ENCODE measurements around the gene DOK6.

The DOK6 gene

DNA sequence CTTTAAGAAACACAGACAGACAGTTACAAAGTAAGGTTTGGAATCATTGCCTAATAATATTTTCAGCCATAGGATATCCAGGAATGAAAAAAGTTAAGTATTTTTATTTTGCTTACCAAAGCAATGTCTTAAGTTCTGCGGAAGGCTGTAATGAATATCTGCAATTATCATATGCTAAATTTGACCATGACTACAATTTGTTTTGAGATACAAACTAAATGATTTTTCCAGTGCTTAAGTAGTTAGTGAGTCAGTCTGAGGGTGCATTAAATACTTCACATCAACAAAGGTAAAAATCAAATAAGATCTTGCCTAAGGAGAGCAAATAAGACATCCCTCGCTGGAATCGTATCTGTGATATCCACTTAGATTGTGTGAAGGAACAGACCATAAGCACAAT is 297.0 kb downstream of the DOK6 start:
- DNase-seq: no peak

DNA sequence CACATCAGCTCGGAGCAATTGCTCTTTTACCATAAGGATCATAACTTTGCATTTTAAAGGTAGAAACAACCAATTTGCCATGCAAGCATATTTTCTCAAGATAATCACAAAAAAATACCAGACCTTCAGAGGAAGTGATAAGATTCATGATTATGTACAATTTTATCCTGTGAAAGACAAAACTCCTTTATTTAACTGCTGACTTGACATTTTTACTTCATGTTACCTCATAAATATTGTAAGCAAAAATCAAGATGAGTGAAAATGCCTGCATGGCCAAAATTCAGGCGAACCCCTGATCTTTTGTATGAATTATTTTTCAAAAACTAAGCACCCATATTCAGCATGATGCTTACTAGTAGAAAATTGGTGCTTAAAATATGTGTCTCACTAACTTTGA is 300.6 kb downstream of the DOK6 start:
- no peak for DNase-seq

DNA sequence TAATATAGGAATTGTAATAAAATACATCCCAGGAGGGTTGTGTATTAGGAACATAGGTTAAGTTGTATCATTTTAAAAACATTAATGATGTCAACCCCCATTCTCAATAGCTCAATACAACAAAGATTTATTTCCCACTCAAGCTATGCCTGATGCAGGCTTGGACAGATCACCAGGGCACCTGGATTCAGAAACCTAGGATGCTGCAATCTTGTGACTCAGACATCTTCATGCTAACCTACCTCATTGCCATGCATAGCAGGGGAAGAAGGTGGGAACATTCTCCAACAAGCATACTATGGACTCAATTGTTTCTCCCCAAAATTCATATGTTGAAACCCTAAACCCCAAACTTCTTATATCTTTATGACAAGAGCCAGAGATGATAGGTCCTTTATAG is 302.8 kb downstream of the DOK6 start:
- DNase-seq: no peak

DNA sequence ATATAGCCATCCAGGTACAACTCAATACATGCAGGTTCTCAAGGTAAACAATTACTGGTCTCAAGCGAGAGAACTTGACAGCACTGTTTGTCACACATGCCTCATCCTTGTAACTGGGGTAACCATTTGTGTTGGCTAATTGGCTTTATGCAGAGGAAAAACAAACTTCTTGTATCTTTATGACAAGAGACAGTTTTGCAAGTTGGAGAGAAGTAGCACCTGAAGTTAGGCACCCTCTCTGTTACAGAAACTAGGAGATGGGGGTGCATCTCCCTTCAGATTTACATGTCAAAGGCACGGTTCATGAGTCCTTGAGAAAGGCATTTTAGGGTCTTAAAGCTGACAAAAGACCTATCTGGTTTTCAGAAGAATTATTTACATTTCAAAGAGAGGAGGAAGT is 305.3 kb downstream of the DOK6 start:
- DNase-seq: no peak

DNA sequence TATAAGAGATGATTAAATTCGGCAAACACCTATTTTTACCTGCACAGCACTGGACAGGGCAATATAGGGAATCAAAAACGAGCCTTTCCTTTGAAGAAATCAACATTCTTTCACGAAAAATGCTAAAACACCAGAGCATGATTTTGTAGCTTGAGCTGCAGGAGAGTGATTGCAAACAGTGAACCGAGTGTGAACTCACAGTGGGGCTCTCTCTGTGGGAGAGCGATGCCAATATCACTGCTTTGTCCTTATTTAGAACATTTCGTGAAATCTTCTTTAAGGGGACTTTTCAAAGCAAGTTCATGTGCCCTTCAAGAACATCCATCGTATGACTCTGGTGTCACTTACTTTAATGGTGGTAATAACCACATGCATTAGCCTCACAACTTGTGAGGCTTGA is 308.2 kb downstream of the DOK6 start:
- DNase-seq: no peak

DNA sequence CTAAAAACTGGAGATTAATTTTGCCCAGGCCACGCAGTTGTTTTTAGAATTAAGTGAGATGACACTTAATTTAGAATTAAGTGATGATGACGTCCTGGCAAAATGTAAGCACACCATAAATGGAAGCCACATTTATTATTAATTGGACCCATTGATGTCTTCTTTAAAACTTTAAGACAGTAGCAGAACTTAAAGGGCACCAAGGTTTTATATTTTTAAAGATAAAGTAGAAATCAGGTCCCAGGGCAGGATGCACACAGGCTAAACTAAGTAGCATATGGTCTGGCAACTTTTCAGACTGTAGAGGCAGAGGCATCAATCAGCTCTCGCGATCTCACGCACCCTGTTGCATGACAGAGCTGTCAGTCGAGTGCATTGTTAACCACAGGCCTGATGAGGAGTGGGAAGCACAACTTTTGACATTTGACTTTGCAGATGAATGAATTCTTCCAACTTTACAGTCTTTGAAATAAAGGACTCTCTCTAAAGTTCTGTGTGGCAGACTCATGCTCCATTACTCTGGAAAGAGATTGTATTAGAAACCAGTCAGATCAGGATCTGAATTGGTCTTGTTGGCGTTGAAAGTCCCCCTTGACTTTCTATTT is 314.6 kb downstream of the DOK6 start:
- no peak for DNase-seq

DNA sequence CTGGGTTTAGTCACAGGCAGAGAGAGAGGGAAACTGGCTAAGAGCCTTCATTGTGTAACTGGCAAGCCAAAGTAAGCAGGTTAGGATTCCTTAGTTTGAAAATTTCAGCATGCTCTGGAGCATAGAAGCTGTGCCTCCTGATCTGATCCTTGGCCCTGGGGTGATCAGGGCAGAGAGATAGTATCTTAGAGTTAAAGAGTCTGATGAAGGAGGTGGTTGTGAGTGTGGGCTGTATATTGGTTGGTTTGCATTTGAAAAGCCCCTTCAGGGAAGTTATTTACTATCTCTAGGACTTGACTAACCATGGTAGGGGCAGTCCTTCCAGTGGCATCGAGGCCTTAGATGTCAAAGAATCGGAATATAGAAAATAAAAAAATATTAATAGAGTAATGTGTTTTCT is 316.9 kb downstream of the DOK6 start:
- DNase-seq: no peak

DNA sequence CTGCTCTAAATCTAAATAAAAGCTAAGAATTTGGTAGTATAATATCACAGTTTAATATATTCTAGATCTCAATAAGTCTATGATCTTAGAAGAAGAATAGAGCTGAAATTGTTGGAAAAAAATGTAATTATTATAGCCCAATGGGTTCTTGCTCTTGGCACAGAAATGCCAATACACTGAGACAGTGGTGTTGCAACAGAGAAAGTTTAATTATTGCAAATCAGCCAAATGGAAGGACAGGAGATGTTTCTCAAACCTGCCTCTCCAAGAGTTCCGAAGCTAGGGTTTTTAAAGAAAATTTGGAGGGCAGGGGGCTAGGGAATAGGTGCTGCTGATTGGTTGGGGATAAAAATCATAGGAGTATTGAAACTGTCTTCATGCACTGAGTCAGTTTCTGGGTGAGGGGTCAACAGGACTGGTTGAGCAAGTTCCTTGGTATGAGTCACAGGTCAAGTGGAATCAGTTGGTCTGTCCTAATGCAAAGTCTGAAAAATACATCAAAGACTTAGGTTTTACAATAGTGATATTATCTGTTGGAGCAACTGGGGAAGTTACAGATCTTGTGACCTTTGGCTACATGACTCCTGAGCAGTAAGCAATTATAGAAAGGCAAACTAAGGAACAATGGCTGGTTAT is 318.3 kb downstream of the DOK6 start:
- no peak for DNase-seq

DNA sequence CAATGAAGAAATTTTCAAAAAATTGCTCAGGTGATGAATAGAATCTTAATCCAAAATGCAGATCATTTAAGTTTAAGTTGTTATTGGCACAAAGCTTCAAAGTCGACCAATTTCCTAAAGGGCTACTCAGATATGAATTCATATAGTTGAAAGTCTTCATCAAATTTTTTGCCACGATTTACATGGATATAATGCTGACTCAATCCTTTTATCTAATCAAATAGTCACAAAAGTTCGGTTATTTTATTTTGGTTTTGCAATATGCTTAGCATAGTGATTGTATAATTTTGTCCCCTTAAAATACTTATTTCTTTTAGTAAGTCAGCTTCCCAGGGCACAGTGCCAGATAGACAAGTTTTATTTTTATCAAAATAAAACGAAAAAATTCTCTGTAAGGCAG is 319.7 kb downstream of the DOK6 start:
- DNase-seq: no peak

DNA sequence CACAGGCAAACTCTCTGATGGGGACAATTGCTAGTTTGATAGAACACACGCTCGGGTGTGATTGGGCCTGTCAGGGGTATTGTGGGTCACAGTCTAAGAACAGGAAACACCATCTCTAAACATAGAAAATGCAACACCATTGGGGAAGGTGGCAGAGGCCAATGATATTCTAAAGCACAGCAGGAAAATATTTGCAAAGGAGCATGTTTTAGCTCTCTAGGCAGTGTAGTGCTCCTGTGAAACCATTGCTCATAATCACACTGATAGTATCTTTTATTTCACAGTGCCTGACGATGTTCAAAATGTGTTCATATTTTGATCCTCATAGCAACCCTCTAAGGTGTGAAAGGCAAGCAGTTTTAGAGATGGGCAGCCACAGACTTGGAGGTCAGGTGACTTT is 322.7 kb downstream of the DOK6 start:
- DNase-seq: no peak

DNA sequence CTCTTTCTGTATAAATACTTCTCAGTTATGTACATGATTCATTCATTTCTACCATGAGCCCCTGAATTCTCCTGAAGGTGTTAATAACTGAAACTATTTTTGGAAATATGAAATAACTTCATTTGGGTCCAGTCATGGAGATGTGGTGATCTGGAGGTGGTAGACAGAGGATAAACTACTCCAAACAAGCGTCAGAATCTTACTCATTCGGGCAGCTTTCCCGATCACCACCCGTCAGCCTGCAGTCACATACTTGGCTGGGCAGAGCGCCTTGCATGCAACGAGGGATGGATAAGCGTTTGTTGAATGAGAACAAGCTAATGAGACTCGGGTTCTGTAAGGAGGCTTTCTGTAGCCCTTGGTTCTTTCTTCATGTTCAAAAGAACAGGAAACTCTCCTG is 324.3 kb downstream of the DOK6 start:
- DNase-seq: no peak

DNA sequence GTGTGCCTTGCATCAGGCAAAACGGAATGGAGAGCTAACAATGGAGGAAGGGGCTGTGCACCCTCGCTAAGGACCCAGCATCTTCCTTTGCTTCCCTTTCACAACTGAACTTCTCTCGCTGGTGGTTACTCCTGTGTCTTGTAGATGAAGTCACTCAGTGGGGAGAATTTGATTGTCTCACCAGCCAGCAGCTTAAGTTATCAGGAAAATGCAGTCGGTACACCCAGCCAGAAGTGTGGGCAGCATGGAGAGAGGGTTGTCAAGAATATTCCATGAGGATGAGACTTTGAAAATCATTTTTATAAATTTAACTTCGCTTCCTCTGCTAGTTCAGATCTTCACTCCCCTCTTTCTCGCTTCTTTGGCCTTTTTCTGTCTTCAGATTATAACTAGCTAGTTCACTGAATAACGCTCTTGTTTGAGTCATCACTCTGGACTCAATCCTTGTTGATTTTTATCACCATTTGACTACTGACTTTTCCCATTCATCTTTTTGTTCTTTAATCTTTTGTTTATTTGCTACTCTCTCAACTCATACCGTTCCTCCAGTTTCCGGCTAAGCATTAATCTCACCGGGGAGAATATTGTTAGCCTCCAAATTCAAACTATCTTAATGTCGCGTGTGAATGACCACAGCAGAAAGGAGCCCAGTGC is 325.3 kb downstream of the DOK6 start:
- DNase-seq: no peak

DNA sequence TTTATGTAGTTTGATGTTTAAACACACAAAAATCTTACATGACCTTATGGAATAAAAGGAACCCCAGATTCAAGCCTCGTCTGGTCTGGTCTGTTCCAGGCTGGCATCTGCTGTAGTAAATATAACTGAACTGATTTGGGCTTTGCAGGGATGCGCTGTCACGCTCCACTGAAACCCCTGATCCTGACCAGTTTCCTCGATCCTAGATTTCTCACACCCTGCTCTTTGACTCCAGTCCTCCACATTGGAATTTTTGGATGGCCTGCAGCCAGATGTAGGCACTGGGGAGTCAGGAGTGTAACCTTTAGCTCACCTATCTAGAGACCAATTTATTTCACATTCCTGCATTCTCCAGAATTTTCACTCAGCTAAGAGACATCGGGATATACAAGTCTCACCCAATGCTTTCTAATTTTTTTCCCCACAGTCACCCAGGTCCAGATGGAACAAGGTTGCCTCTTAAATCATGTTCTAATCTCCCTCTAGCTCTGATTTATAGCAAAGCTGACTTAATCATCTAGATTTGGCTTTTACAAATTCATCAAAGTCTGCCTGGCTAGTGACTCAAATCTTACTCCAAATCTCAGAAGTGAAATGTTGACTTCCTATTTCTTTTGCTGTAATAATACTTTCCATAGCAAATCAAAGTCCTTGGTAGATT is 327.4 kb downstream of the DOK6 start:
- DNase-seq: no peak

DNA sequence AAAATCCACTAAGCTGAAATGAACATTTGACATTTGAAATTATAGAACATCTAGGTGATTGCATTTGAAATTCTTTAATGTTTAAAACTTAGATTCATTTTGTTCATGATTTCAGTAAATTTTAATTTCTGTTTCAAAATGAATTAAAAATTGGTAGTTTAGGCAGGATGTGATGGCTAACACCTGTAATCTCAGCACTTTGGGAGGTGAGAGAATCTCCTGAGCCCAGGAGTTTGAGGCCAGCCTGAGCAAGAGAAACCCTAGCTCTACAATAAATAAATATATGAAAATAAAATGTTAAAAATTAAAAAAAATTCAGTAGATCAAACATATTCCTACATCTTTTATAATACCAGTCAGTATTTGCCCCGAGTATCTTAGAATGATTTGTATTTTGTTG is 330.0 kb downstream of the DOK6 start:
- DNase-seq: no peak

DNA sequence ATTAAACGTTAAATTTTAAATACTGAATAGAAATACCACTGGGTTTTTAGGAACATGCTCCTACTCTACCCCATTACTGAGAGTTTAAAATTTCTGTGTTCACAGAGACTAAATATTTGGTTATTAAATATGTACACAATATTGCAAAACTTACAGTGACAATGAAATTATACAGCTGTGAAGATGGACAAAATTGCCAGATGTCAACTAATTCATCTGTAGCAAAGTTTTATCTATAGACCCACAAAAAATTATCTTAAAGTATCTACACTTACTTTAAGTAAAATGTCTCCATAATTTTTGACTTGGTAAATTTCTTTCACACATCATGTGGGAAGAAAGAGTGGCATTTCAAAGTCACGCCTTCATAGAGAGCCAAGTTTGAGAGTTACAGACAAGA is 333.8 kb downstream of the DOK6 start:
- no peak for DNase-seq

DNA sequence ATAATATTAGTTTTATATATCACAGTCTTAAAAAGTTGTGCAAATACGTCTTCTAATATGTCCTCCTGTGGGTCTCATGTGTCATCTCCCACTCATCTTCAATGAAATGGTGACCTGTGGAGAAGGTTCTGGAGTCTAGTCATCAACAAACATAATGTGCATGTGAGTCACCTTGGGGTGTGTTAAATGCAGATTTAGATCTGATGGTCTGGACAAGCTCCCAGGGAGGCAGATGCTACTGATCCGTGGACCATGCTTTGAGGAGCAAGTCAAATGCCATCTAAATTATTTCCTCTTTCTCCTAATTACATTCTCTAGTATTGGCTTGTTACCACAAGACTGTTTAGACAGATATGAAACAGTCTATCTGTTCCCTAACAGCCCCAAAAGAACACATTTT is 336.0 kb downstream of the DOK6 start:
- DNase-seq: no peak

DNA sequence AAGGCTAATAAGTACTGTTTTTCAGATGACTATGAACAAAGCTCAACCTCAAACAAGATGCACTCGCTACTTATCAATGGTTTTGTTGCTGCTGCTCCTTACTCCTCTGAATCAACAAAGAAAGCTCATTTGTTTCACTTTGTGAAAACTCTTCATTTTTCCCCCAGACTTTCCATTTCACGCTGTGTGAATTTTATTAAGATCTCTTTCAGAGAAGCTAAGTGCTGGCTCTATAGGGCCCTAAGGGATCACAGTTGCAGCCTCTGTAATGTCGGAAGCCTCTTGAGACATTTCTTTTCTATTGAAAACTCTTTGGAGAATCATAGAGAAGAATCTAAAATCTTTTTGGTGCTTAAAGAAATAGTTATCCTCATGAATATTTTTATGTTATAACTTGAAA is 337.2 kb downstream of the DOK6 start:
- no peak for DNase-seq

DNA sequence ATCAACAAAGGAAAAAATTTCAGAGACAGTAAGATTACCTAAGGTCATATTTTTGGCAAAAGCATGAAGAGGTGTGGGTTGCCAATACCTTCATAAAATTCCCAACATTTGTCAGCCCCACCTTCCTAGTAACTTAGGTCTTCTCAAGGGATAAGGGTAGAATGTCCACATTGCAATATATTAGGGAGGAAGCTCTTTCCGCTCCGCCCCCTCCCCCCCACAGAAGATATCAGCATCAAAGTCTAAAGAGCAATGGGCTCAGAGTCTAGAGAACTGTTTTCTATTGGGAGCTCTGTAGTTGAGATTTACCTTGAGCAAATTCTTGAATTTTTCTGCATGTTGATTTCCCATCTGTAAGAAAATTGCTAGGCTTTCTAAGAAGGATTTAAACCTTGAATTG is 346.7 kb downstream of the DOK6 start:
- DNase-seq: no peak

DNA sequence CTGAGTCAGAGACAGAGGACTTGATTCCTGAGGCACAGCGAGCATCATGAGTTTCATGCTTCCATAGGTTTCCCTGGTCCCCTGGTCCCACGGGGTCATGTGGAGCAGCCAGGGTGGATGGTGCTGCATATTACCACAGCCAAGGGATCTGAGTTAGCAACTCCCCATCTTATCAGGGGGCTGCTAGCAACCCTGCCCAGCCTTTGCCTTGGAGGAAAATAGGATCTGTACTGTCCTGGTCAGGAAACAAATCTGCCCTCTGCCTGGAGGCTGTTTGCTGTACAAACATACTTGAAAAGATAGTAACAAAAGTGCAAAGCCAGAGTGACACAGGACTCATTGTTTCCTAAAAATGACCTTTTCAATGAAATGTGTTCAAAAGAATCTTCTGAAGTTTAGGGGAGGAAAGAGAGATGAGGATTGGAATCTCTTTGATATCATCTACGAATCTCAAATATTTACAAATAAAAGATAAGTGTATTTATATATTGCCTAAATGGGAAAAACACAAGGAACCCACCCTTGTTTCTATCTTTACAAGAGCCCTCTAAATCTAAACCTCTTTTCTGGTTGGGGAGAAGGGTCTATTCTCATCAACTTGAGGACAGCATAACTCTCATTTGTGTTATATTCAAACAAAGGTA is 352.2 kb downstream of the DOK6 start:
- no peak for DNase-seq

DNA sequence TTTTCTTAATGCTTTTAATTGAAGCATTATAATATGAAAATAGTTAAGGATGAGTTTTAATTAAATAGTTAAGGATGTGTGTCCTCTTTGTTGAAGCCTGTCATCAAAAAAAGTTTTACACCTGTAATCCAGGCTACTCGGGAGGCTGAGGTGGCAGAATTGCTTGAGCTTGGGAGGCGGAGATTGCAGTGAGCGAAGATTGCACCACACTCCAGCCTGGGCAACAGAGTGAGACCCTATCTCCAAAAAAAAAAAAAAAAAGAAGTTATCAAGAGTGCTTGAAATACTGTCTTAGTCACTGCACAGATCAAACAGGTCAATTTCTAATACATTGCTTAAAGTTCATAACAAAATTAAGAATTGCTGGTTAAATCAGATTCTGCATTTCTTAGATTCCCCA is 353.4 kb downstream of the DOK6 start:
- no peak for DNase-seq

DNA sequence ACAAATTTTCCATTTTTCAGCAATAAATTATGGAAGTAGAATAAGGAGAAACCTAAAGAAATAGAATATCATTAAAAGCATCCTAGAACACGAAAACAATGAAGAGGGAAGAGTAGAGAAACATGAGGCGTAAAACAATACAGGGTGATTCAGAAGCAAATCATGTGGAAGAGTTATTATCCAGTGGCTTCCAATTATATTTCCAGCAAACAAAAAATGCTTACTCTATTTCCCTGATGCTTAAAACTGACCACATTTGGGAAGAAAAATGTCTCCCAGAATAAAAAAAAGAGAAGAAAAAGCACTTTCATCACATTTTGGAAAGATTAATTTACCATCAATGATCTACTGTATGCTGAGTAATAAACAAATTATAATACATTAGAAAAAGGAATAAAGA is 354.4 kb downstream of the DOK6 start:
- no peak for DNase-seq

DNA sequence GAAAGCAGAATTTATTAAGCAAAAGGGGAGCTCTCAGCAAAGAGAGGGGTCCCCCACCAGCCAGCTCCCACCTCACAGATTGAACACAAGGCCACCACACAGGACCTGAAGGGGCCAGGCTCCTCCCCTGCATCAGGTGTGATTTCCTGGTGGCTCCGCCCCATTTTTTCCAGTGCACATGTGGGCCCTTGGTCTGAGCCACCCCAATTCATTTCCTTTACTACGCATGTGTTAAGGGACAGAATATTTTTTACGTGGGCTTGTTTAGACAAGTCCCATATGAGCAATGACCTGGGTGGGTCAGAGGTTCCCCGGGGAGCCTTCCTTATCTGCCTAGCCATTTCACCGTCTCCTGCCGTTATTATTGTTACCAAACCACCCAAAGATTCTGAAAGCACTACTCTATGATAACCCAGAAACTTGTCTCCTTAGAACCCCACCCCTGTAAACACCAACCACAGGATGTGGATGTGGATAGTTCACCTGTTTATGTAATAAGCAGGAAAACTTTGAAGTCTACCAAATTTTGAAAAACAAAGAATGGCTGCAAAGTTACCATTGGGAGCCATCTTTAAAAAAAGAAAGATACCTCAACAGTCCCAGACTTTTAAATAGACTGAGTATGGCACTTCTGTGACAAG is 355.3 kb downstream of the DOK6 start:
- no peak for DNase-seq

DNA sequence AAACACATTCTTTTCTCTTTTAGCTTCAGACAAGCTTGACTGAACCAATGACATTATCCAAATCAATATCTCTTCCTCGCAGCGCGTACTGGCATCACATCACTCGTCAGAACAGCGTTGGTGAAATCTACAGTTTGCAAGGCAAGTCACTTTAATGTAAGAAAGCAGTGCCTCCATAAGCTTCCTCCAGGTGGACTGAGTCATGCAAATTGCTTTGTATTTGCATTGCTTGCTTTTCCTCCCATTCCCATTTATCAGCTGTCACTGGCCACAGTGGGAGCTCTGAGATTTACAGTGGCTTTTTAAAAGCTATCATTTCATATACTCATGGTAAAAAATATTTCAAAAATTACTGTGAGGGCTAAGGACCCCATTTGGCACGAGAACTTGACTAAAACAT is 357.0 kb downstream of the DOK6 start:
- DNase-seq: no peak

All from suppressor macrophage treated with lipopolysaccharide for 1 hour (primary cell).